Measurements from ENCODE around the gene GLRA2.
"Not testable (repeated sequence)": the region's sequence is repeated elsewhere in the genome, so short reads cannot be mapped to it uniquely, and the experiment has no call there.

GLRA2 gene

GRCh38 chrX:14630733-14631132 is 101.4 kb downstream of the GLRA2 start:
- H3K4me3 Mint-ChIP-seq, result no peak overlapping the region
- no peaks in the 10 kb centered on the region for H3K4me1 Mint-ChIP-seq (ENCODE audit: low read depth)
- no peak overlapping the region for H3K27ac Mint-ChIP-seq
- no peak for DNase-seq
- H3K27me3 Mint-ChIP-seq, result peaks cover 38% of the 10 kb centered on the region
- H3K36me3 Mint-ChIP-seq (ENCODE audit: low read depth), result no peaks in the 10 kb centered on the region
- H3K9me3 Mint-ChIP-seq, result no peaks in the 10 kb centered on the region

GRCh38 chrX:14641681-14642655 is 112.6 kb downstream of the GLRA2 start:
- DNase-seq, result no peak
- Mint-ChIP-seq H3K4me3 (no peak overlapping the region), H3K36me3 (ENCODE audit: low read depth) (no peaks in the 10 kb centered on the region), H3K9me3 (no peaks in the 10 kb centered on the region), H3K4me1 (ENCODE audit: low read depth) (no peaks in the 10 kb centered on the region), H3K27me3 (peaks cover 39% of the 10 kb centered on the region), H3K27ac (no peak overlapping the region)

- Mint-ChIP-seq H3K4me1 (ENCODE audit: low read depth) (no peaks in the 10 kb centered on the region), H3K27ac (no peak overlapping the region), H3K36me3 (ENCODE audit: low read depth) (no peaks in the 10 kb centered on the region), H3K4me3 (no peak overlapping the region), H3K9me3 (no peaks in the 10 kb centered on the region), H3K27me3 (peaks cover 35% of the 10 kb centered on the region)
- DNase-seq, result no peak
These were observed 131.6 kb downstream of the GLRA2 start for GRCh38 chrX:14660970-14661369.

GRCh38 chrX:14670819-14671218 is 141.5 kb downstream of the GLRA2 start:
- Mint-ChIP-seq H3K36me3 (ENCODE audit: low read depth) (no peaks in the 10 kb centered on the region), H3K4me1 (ENCODE audit: low read depth) (peaks cover 6% of the 10 kb centered on the region), H3K9me3 (no peaks in the 10 kb centered on the region), H3K4me3 (no peak overlapping the region), H3K27me3 (peaks cover 26% of the 10 kb centered on the region), H3K27ac (no peak overlapping the region)
- no peak for DNase-seq

GRCh38 chrX:14672611-14673172 is 143.4 kb downstream of the GLRA2 start:
- no peak for DNase-seq
- no peaks in the 10 kb centered on the region for H3K36me3 Mint-ChIP-seq (ENCODE audit: low read depth)
- H3K4me1 Mint-ChIP-seq (ENCODE audit: low read depth), result peaks cover 6% of the 10 kb centered on the region
- no peak overlapping the region for H3K27ac Mint-ChIP-seq
- H3K4me3 Mint-ChIP-seq, result no peak overlapping the region
- H3K9me3 Mint-ChIP-seq, result no peaks in the 10 kb centered on the region
- peaks cover 27% of the 10 kb centered on the region for H3K27me3 Mint-ChIP-seq

- Mint-ChIP-seq H3K4me3 (no peak overlapping the region), H3K27me3 (peaks cover 27% of the 10 kb centered on the region), H3K9me3 (no peaks in the 10 kb centered on the region), H3K36me3 (ENCODE audit: low read depth) (no peaks in the 10 kb centered on the region), H3K27ac (no peak overlapping the region), H3K4me1 (ENCODE audit: low read depth) (peaks cover 6% of the 10 kb centered on the region)
- no peak for DNase-seq
These were observed 143.9 kb downstream of the GLRA2 start for GRCh38 chrX:14673236-14673635.

- Mint-ChIP-seq H3K27ac (no peak overlapping the region), H3K27me3 (peaks cover 27% of the 10 kb centered on the region), H3K36me3 (ENCODE audit: low read depth) (no peaks in the 10 kb centered on the region), H3K4me3 (no peak overlapping the region), H3K9me3 (no peaks in the 10 kb centered on the region), H3K4me1 (ENCODE audit: low read depth) (peaks cover 6% of the 10 kb centered on the region)
- DNase-seq, result no peak
These were observed 144.4 kb downstream of the GLRA2 start for GRCh38 chrX:14673764-14674163.

GRCh38 chrX:14675500-14675899 is 146.2 kb downstream of the GLRA2 start:
- Mint-ChIP-seq H3K4me1 (ENCODE audit: low read depth) (peaks cover 6% of the 10 kb centered on the region), H3K27me3 (peaks cover 24% of the 10 kb centered on the region), H3K36me3 (ENCODE audit: low read depth) (no peaks in the 10 kb centered on the region), H3K27ac (no peak overlapping the region), H3K9me3 (no peaks in the 10 kb centered on the region), H3K4me3 (no peak overlapping the region)
- no peak for DNase-seq

GRCh38 chrX:14676431-14676830 is 147.1 kb downstream of the GLRA2 start:
- Mint-ChIP-seq H3K36me3 (ENCODE audit: low read depth) (no peaks in the 10 kb centered on the region), H3K9me3 (no peaks in the 10 kb centered on the region), H3K27me3 (peaks cover 24% of the 10 kb centered on the region), H3K4me3 (no peak overlapping the region), H3K27ac (no peak overlapping the region), H3K4me1 (ENCODE audit: low read depth) (peaks cover 6% of the 10 kb centered on the region)
- DNase-seq, result no peak

- DNase-seq; H3K4me3 Mint-ChIP-seq; H3K9me3 Mint-ChIP-seq; H3K4me1 Mint-ChIP-seq (ENCODE audit: low read depth); H3K36me3 Mint-ChIP-seq (ENCODE audit: low read depth); H3K27ac Mint-ChIP-seq: not testable (repeated sequence)
- peaks cover 18% of the 10 kb centered on the region for H3K27me3 Mint-ChIP-seq
These were observed 159.0 kb downstream of the GLRA2 start for GRCh38 chrX:14688331-14688730.

- DNase-seq, result no peak
- H3K4me3 Mint-ChIP-seq, result no peak overlapping the region
- H3K9me3 Mint-ChIP-seq, result no peaks in the 10 kb centered on the region
- H3K27ac Mint-ChIP-seq, result no peak overlapping the region
- no peaks in the 10 kb centered on the region for H3K36me3 Mint-ChIP-seq (ENCODE audit: low read depth)
- H3K4me1 Mint-ChIP-seq (ENCODE audit: low read depth), result no peaks in the 10 kb centered on the region
- H3K27me3 Mint-ChIP-seq, result peaks cover 22% of the 10 kb centered on the region
These were observed 161.2 kb downstream of the GLRA2 start for GRCh38 chrX:14690553-14690952.

- Mint-ChIP-seq H3K27ac (no peak overlapping the region), H3K36me3 (ENCODE audit: low read depth) (no peaks in the 10 kb centered on the region), H3K4me3 (no peak overlapping the region), H3K9me3 (no peaks in the 10 kb centered on the region), H3K4me1 (ENCODE audit: low read depth) (no peaks in the 10 kb centered on the region), H3K27me3 (peaks cover 11% of the 10 kb centered on the region)
- DNase-seq, result no peak
These were observed 165.3 kb downstream of the GLRA2 start for GRCh38 chrX:14694611-14695010.

- H3K4me1 Mint-ChIP-seq (ENCODE audit: low read depth), result no peaks in the 10 kb centered on the region
- no peak overlapping the region for H3K4me3 Mint-ChIP-seq
- H3K27me3 Mint-ChIP-seq, result peaks cover 6% of the 10 kb centered on the region
- peak; percentile 32 for DNase-seq
- no peak overlapping the region for H3K27ac Mint-ChIP-seq
- H3K36me3 Mint-ChIP-seq (ENCODE audit: low read depth), result no peaks in the 10 kb centered on the region
- H3K9me3 Mint-ChIP-seq, result no peaks in the 10 kb centered on the region
These were observed 168.1 kb downstream of the GLRA2 start for GRCh38 chrX:14697451-14697850.

- DNase-seq, result no peak
- no peaks in the 10 kb centered on the region for H3K36me3 Mint-ChIP-seq (ENCODE audit: low read depth)
- H3K27ac Mint-ChIP-seq, result no peak overlapping the region
- no peak overlapping the region for H3K4me3 Mint-ChIP-seq
- H3K27me3 Mint-ChIP-seq, result peaks cover 16% of the 10 kb centered on the region
- no peaks in the 10 kb centered on the region for H3K4me1 Mint-ChIP-seq (ENCODE audit: low read depth)
- H3K9me3 Mint-ChIP-seq, result no peaks in the 10 kb centered on the region
These were observed 169.5 kb downstream of the GLRA2 start for GRCh38 chrX:14698790-14699189.

GRCh38 chrX:14700982-14701381 is 171.6 kb downstream of the GLRA2 start:
- Mint-ChIP-seq H3K4me3 (no peak overlapping the region), H3K27ac (no peak overlapping the region), H3K9me3 (no peaks in the 10 kb centered on the region), H3K27me3 (peaks cover 13% of the 10 kb centered on the region), H3K4me1 (ENCODE audit: low read depth) (no peaks in the 10 kb centered on the region), H3K36me3 (ENCODE audit: low read depth) (no peaks in the 10 kb centered on the region)
- no peak for DNase-seq
